ENCODE data around the gene STAT6. TPM values are rescaled to one million over a fixed set of nuclear protein-coding genes. Genes with fewer than 3 reads are reported as not detected.

Gene STAT6
- total and polyA plus RNA-seq, 2 of the 8 experiments (the other 6 are each of a cell fraction or from before 2014, with no cell fraction given): 32.9 to 38.7 TPM

GRCh38 chr12:57104292-57104910, 6.8 kb downstream of the STAT6 start (continued):
- no peak for TF ChIP-seq ZNF274 (IDR thresholded peaks at IDR 0.05; ENCODE audit: borderline replicate concordance, extremely low read depth, low read length)
- TF ChIP-seq BRCA1 (IDR thresholded peaks at IDR 0.05; ENCODE audit: low read depth, low read length): no peak
- no peak for TF ChIP-seq JUND (IDR thresholded peaks at IDR 0.05; ENCODE audit: low read length)
- TF ChIP-seq SP1 (IDR thresholded peaks at IDR 0.05; ENCODE audit: low read depth, low read length): no peak
- no peak for TF ChIP-seq GABPA (IDR thresholded peaks at IDR 0.05; ENCODE audit: borderline replicate concordance, insufficient read depth, low read length)
- TF ChIP-seq EZH2 (IDR thresholded peaks at IDR 0.05; ENCODE audit: low read depth, low read length, severe bottlenecking): no peak
- no peak for TF ChIP-seq CBX8 (IDR thresholded peaks at IDR 0.05; ENCODE audit: borderline replicate concordance, low read depth, low read length)

Data from H1 (cell line).